Immature natural killer cell (primary cell): Measurements from ENCODE around the gene PNKP. TPM values are rescaled to one million over a fixed set of nuclear protein-coding genes. Genes with fewer than 3 reads are reported as not detected.

Source experiments
- DNase-seq, 3 donors: peaks; one replicate each; pipeline ENCODE4 v3.0.0; 2022; ENCODE audit warnings: mixed read lengths in 1 of 3
- H3K27ac Mint-ChIP-seq, 6 donors: one replicate each; pipeline ENCODE4 v1.8.0; 2020; ENCODE audit warnings: mixed read lengths in 6 of 6, mild to moderate bottlenecking in 5 of 6, inconsistent platforms in 4 of 6, moderate library complexity in 3 of 6
- H3K27me3 Mint-ChIP-seq, 3 donors: one replicate each; pipeline ENCODE4 v1.8.0; 2020 to 2021; ENCODE audit warnings: low read depth in 3 of 3, mild to moderate bottlenecking in 3 of 3, mixed read lengths in 3 of 3, moderate library complexity in 3 of 3, inconsistent platforms in 1 of 3
- H3K36me3 Mint-ChIP-seq, 3 donors: one replicate each; pipeline ENCODE4 v1.8.0; 2020; ENCODE audit warnings: mixed read lengths in 3 of 3, inconsistent platforms in 2 of 3, mild to moderate bottlenecking in 2 of 3
- H3K4me1 Mint-ChIP-seq, 2 donors: one replicate each; pipeline ENCODE4 v1.8.0; 2020; ENCODE audit warnings: inconsistent platforms in 2 of 2, mild to moderate bottlenecking in 2 of 2, mixed read lengths in 2 of 2, moderate library complexity in 1 of 2
- H3K4me3 Mint-ChIP-seq, 5 donors: one replicate each; pipeline ENCODE4 v1.8.0; 2020; ENCODE audit warnings: mild to moderate bottlenecking in 5 of 5, mixed read lengths in 5 of 5, inconsistent platforms in 3 of 5, moderate library complexity in 3 of 5
- H3K9me3 Mint-ChIP-seq, 6 donors: one replicate each; pipeline ENCODE4 v1.8.0; 2020; ENCODE audit warnings: mild to moderate bottlenecking in 6 of 6, mixed read lengths in 6 of 6, inconsistent platforms in 4 of 6, moderate library complexity in 3 of 6
- polyA plus RNA-seq, 3 donors: library from polyadenylated mRNA; unstranded; fragments of 300-500 nt; fragmentation: Illumina TruSeq; gene quantifications; one replicate each; pipeline ENCODE4 v1.2.3, GENCODE V29; 2021

The PNKP gene
- polyA plus RNA-seq, 3 donors from 2014 or later = 36.4 to 55.1 (median 41.4) TPM

DNA sequence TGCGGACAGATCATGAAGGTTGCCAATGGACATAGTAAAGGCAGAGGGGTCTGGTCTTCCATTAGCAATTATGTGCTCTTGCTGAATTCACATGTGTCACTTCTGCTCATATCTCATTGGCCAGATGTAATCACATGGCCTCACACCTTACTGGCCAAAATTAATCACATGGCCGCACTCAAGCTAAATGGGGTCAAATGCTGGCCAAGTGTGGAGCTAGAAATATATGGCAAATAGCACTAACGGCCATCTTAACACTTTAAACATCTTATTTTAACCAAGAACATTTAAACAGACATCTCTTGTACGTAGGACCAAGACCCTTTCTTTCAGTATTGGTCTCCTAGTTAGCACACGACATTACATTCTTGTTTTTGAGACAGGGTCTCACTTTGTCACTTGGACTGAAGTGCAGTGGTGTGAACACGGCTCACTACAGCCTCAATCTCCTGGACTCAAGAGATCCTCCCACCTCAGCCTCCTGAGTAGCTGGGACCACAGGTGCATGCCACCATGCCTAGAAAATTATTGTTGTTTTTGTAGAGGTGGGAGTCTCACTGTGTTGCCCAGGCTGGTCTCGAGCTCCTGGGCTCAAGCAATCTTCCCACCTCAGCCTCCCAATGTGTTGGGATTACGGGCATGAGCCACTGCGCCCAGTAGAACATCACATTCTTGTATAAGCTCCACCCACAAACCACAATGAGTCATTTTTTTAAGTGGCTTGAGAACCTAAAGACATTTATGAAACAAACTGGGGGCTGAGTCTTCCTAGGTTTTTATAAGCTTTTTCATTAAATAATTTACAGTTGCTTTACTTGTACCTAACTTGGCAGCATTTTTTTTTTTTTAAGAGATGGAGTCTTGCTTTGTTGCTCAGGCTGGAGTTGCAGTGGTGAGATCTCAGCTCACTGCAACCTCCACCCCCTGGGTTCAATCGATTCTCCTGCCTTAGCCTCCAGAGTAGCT lies 19.4 kb downstream of the PNKP start:
- peak overlapping the region in 4 of 5 donors; percentile 31 to 90 (median 46) for H3K4me3 Mint-ChIP-seq
- peak in 2 of 3 donors; percentile 29 to 34 for DNase-seq

DNA sequence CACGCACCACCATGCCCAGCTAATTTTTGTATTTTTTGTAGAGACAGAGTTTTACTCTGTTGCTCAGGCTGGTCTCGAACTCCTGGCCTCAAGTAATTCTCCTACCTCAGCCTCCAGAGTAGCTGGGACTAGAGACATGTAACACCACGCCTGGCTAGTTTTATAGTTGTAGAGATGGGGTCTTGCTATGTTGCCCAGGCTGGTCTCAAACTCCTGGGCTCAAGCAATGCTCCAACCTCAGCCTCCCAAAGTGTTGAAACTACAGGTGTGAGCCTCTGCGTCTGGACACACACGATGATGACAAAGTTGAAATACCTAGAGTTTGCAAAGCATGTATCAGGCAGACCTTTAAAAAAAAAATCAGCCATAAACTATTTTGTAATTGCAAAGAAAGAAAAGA lies 21.0 kb downstream of the PNKP start:
- Mint-ChIP-seq H3K27ac (no peak overlapping the region), H3K36me3 (no peaks in the 10 kb centered on the region), H3K4me3 (no peak overlapping the region), H3K9me3 (no peaks in the 10 kb centered on the region), H3K4me1 (peaks cover 23 to 25% of the 10 kb centered on the region in 2 donors), H3K27me3 (peaks cover 5 to 10% (median 6%) of the 10 kb centered on the region in 3 donors)
- no peak for DNase-seq

More for the DNA sequence above, 19.4 kb downstream of the PNKP start:
- Mint-ChIP-seq H3K36me3 (no peaks in the 10 kb centered on the region), H3K4me1 (peaks cover 35 to 37% of the 10 kb centered on the region in 2 donors), H3K27me3 (peaks cover 6 to 12% (median 8%) of the 10 kb centered on the region in 3 donors), H3K9me3 (no peaks in the 10 kb centered on the region), H3K27ac (peak overlapping the region in 4 of 6 donors; percentile 5 to 71 (median 42))

- Mint-ChIP-seq H3K36me3 (no peaks in the 10 kb centered on the region), H3K9me3 (no peaks in the 10 kb centered on the region), H3K4me1 (peaks cover 23 to 25% of the 10 kb centered on the region in 2 donors), H3K27me3 (peaks cover under 1 to 6% (median 2%) of the 10 kb centered on the region in 3 donors), H3K27ac (no peak overlapping the region), H3K4me3 (no peak overlapping the region)
- no peak for DNase-seq
Observed at GRCh38 chr19:49845414-49845813, 22.0 kb downstream of the PNKP start.

DNA sequence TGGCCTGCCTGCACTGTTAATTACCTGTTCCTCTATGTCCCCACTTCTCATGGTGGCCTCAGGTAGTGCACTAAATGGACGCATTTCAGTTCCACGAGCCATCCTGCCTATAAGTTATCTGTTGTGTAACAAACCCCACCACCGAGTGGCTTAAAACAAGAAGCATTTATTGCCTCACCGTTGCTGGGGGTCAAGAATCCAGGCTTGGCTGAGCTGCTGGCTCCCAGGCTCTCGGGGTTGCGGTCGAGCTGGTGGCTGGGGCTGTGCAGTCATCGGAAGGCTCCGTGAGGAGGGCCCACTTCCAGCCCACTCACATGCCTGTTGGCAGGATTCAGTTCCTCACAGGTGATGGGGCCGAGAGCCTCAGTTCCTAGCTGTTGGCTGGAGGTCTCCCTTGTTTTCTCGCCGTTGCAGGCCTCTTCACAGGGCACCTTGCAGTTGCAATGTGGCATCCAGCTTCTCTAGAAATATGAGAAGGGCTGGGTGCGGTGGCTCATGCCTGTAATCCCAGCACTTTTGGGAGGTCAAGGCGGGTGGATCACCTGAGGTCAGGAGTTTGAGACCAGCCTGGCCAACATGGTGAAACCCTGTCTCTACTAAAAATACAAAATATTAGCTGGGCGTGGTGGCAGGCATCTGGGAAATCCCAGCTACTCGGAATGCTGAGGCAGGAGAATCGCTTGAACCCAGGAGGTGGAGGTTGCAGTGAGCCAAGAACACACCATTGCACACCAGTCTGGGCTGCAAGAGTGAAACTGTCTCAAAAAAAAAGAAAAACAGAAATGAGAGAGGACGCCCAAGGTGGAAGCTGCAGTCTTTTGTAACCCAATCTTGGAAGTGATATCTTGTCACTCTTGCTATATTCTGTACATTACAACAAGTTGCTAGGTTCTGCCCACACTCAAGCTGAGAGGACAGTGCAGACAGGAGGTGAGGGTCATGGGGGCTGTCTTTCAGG lies 23.0 kb downstream of the PNKP start:
- Mint-ChIP-seq H3K9me3 (no peaks in the 10 kb centered on the region), H3K4me1 (peaks cover 16 to 17% of the 10 kb centered on the region in 2 donors), H3K27me3 (peaks cover 0 to 4% (median 2%) of the 10 kb centered on the region in 3 donors), H3K36me3 (no peaks in the 10 kb centered on the region), H3K4me3 (no peak overlapping the region), H3K27ac (no peak overlapping the region)
- no peak for DNase-seq

- no peak overlapping the region for H3K4me3 Mint-ChIP-seq
- H3K27ac Mint-ChIP-seq = no peak overlapping the region
- DNase-seq = no peak
- H3K27me3 Mint-ChIP-seq = peaks cover 0 to 2% (median 1%) of the 10 kb centered on the region in 3 donors
- no peaks in the 10 kb centered on the region for H3K9me3 Mint-ChIP-seq
- H3K36me3 Mint-ChIP-seq = peaks cover 8 to 10% (median 9%) of the 10 kb centered on the region in 3 donors
- H3K4me1 Mint-ChIP-seq = peaks cover 8 to 10% of the 10 kb centered on the region in 2 donors
Observed at GRCh38 chr19:49843265-49843664, 24.1 kb downstream of the PNKP start.

GRCh38 chr19:49840736-49841249 lies 26.6 kb downstream of the PNKP start:
- peaks cover 12 to 16% of the 10 kb centered on the region in 2 donors for H3K4me1 Mint-ChIP-seq
- DNase-seq = no peak
- H3K27ac Mint-ChIP-seq = no peak overlapping the region
- no peaks in the 10 kb centered on the region for H3K9me3 Mint-ChIP-seq
- H3K36me3 Mint-ChIP-seq = peaks cover 13 to 21% (median 14%) of the 10 kb centered on the region in 3 donors
- no peak overlapping the region for H3K4me3 Mint-ChIP-seq
- H3K27me3 Mint-ChIP-seq = peaks cover 0 to 2% (median 1%) of the 10 kb centered on the region in 3 donors

DNA sequence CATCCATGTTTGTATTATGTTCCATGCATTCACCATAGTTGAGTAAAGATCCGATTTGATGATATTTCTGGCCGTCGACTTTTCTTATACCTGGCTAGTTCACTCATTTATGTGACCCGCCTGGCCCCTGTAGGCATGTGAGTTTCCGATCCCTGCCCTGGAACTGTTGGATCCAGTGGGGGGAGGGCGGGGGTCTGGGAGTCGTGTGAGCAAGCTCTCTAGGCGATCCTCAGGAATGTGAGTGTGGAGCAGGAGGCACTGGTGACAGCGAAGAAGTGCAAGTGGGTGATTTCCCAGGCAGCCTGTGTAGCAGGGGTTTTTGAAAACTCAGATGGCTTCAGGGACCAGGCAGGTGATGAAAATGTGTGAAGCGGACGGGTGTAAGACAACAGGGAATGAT lies 27.1 kb downstream of the PNKP start:
- Mint-ChIP-seq H3K36me3 (peaks cover 13 to 21% (median 14%) of the 10 kb centered on the region in 3 donors), H3K27ac (no peak overlapping the region), H3K4me3 (no peak overlapping the region), H3K27me3 (peaks cover 0 to 2% (median 1%) of the 10 kb centered on the region in 3 donors), H3K9me3 (no peaks in the 10 kb centered on the region), H3K4me1 (peaks cover 12 to 16% of the 10 kb centered on the region in 2 donors)
- no peak for DNase-seq

DNA sequence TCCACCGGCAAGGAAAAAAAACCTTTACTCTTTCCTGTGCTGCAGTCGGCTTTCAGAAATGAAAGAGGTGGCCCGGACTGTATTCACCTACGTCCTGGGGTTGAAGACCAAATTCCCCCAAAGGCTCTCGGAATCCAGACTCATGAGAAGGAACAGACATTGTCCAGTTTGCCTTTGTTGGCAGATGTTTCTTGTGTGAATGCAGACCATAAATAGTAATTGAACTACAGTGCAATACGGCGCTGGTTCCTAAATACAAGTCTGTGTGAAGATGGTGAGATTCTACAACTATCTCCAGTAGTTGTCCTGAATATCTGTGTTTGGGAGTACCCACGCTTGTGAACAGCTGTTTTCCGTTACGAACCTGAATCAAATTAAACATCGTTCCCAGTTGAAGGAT lies 27.7 kb downstream of the PNKP start:
- Mint-ChIP-seq H3K4me1 (peaks cover 12 to 16% of the 10 kb centered on the region in 2 donors), H3K4me3 (no peak overlapping the region), H3K36me3 (peaks cover 14 to 23% (median 20%) of the 10 kb centered on the region in 3 donors), H3K27ac (no peak overlapping the region), H3K9me3 (no peaks in the 10 kb centered on the region), H3K27me3 (peaks cover 0 to 2% (median 1%) of the 10 kb centered on the region in 3 donors)
- DNase-seq = no peak

GRCh38 chr19:49838885-49839588 lies 28.3 kb downstream of the PNKP start:
- Mint-ChIP-seq H3K4me3 (peak overlapping the region in 1 of 5 donors; percentile 1), H3K36me3 (peaks cover 16 to 26% (median 23%) of the 10 kb centered on the region in 3 donors), H3K9me3 (no peaks in the 10 kb centered on the region), H3K27me3 (peaks cover 0 to 2% (median 1%) of the 10 kb centered on the region in 3 donors), H3K4me1 (peaks cover 12 to 16% of the 10 kb centered on the region in 2 donors), H3K27ac (no peak overlapping the region)
- DNase-seq = no peak

DNA sequence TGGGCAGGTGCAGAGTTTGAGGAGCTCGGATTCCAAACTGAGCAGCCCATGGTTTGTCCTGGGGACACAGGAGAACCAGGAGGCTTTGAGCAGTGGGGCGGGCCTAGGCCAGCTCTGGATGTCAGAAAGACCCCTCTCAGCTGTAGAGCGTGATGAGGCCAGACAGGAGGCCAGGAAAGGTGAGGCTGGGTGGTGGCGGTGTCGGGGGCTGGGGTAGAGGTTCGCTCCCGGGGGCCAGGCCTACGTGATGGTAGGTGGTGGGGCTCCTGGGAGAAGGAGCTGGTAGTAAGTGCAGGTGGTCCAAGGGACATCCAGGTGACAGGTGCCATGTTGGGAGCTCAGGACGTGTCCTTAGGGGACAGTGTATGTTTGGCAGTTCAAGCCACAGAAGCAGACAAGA lies 30.0 kb downstream of the PNKP start:
- Mint-ChIP-seq H3K27ac (peak overlapping the region in 3 of 6 donors; percentile 12 to 40 (median 16)), H3K27me3 (peaks cover 0 to 2% (median 0%) of the 10 kb centered on the region in 3 donors), H3K9me3 (no peaks in the 10 kb centered on the region), H3K36me3 (peaks cover 22 to 35% (median 33%) of the 10 kb centered on the region in 3 donors), H3K4me1 (peaks cover 12 to 16% of the 10 kb centered on the region in 2 donors), H3K4me3 (no peak overlapping the region)
- no peak for DNase-seq

GRCh38 chr19:49837009-49837310 lies 30.4 kb downstream of the PNKP start:
- peaks cover 25 to 38% (median 35%) of the 10 kb centered on the region in 3 donors for H3K36me3 Mint-ChIP-seq

GRCh38 chr19:49836176-49837008 lies 31.0 kb downstream of the PNKP start:
- Mint-ChIP-seq H3K4me1 (peaks cover 12 to 16% of the 10 kb centered on the region in 2 donors), H3K9me3 (no peaks in the 10 kb centered on the region), H3K36me3 (peaks cover 25 to 38% (median 35%) of the 10 kb centered on the region in 3 donors), H3K4me3 (no peak overlapping the region), H3K27me3 (peaks cover 0 to 2% (median under 1%) of the 10 kb centered on the region in 3 donors), H3K27ac (no peak overlapping the region)
- no peak for DNase-seq

More at GRCh38 chr19:49837009-49837310, 30.4 kb downstream of the PNKP start:
- Mint-ChIP-seq H3K4me3 (no peak overlapping the region), H3K27me3 (peaks cover 0 to 2% (median 0%) of the 10 kb centered on the region in 3 donors), H3K27ac (peak overlapping the region in 2 of 6 donors; percentile 29 to 40), H3K4me1 (peaks cover 12 to 16% of the 10 kb centered on the region in 2 donors), H3K9me3 (no peaks in the 10 kb centered on the region)
- no peak for DNase-seq
